K562 (cell line): ENCODE results near the gene ULBP1. TPM values are rescaled to one million over a fixed set of nuclear protein-coding genes. Genes with fewer than 3 reads are reported as not detected.

Experiments used
- FOXA3 ChIP-seq, 2 experiments: fragments of 450-650 bp in 1 of 2; sonication (generic) in 1 of 2; formaldehyde crosslinking; IDR thresholded peaks in 1 of 2; conservative IDR thresholded peaks in 1 of 2; 2 replicates each; pipeline versions ENCODE4 v1.4.0 to v1.8.0; 2020 to 2022; ENCODE audit warnings: mild to moderate bottlenecking in 2 of 2, missing genetic modification reagents in 1 of 2
- HSF4 ChIP-seq: fragments of 250-450 bp; sonication (Bioruptor Pico); IDR thresholded peaks from 2 replicates; pipeline ENCODE4 v2.1.2; 2022; ENCODE audit warnings: mild to moderate bottlenecking, moderate library complexity, borderline replicate concordance
- PATZ1 ChIP-seq: fragments of 250-450 bp; sonication (Bioruptor Pico); IDR thresholded peaks from 2 replicates; pipeline ENCODE4 v1.5.0; 2020; ENCODE audit warnings: mild to moderate bottlenecking, borderline replicate concordance
- SREBF1 ChIP-seq: fragments of 150-350 bp; IDR thresholded peaks from 2 replicates; pipeline ENCODE4 v1.6.1; 2014; ENCODE audit warnings: antibody characterized with exemption, low read depth, low read length, borderline replicate concordance
- UBTF ChIP-seq, 2 experiments: IDR thresholded peaks; 2 replicates each; pipeline ENCODE4 v1.6.1; 2012; ENCODE audit warnings: improper control_type of control experiment in 2 of 2, low read depth in 2 of 2, low read length in 2 of 2, borderline replicate concordance in 1 of 2
- ZBTB1 ChIP-seq: sonication (generic); formaldehyde crosslinking; IDR thresholded peaks from 2 replicates; pipeline ENCODE4 v1.8.1; 2023; ENCODE audit warnings: missing genetic modification reagents, low read depth, mild to moderate bottlenecking, borderline replicate concordance
- ZBTB17 ChIP-seq: fragments of 450-650 bp; formaldehyde crosslinking; IDR thresholded peaks from 2 replicates; pipeline ENCODE4 v1.4.0; 2020; ENCODE audit warnings: mild to moderate bottlenecking
- ZFX ChIP-seq: sonication (generic); formaldehyde crosslinking; IDR thresholded peaks from 2 replicates; pipeline ENCODE4 v1.8.0; 2022; ENCODE audit warnings: mild to moderate bottlenecking, missing genetic modification reagents, moderate library complexity
- ZNF253 ChIP-seq: fragments of 250-450 bp; sonication (Bioruptor Pico); conservative IDR thresholded peaks from 2 replicates; pipeline ENCODE4 v1.6.1; 2021; ENCODE audit warnings: mild to moderate bottlenecking
- ZNF408 ChIP-seq: fragments of 250-450 bp; sonication (Bioruptor Pico); IDR thresholded peaks from 2 replicates; pipeline ENCODE4 v1.4.0; 2020; ENCODE audit warnings: low read depth, mild to moderate bottlenecking, moderate library complexity
- ZNF449 ChIP-seq: fragments of 250-450 bp; sonication (Bioruptor Pico); IDR thresholded peaks from 2 replicates; pipeline ENCODE4 v1.8.0; 2022; ENCODE audit warnings: moderate library complexity, mild to moderate bottlenecking, inconsistent platforms
- ZNF644 ChIP-seq: fragments of 200-800 bp; sonication (Bioruptor generic); IDR thresholded peaks from 2 replicates; pipeline ENCODE4 v1.6.1; 2016; ENCODE audit warnings: low read depth, missing genetic modification characterization, missing compliant biosample characterization
- polyA plus RNA-seq, 8 experiments: library from polyadenylated mRNA; depleted of rRNA in 4 of 8; stranded (reverse) in 5 of 8; unstranded in 3 of 8; fragments of >200 nt; fragmentation: Nextera tagmentation in 2 of 8; fragmentation: Illumina TruSeq in 1 of 8; extraction: Ambion mirVana in 2 of 8; extraction: Trizol in 1 of 8; gene quantifications; 2 replicates each; pipeline versions ENCODE4 v1.2.1 to v1.2.3, GENCODE V29; 2011 to 2014; ENCODE audit warnings: inconsistent platforms in 1 of 8, missing spikeins in 1 of 8
- total RNA-seq, 7 experiments: library from RNA; depleted of rRNA in 6 of 7; stranded (reverse); fragments of >200 nt in 6 of 7; fragmentation: Illumina TruSeq in 2 of 7; extraction: Trizol in 2 of 7; gene quantifications; 2 replicates each; pipeline versions ENCODE4 v1.2.1 to v1.2.3, GENCODE V29; 2011 to 2021; ENCODE audit warnings: low replicate concordance in 1 of 7
- TF ChIP-seq, protein P1 (sequence below): sonication (generic); IDR thresholded peaks from 2 replicates; pipeline ENCODE4 v1.6.1; 2016
- TF ChIP-seq, protein P2 (sequence below): fragments of 450-650 bp; IDR thresholded peaks from 2 replicates; pipeline ENCODE4 v1.6.1; 2016; ENCODE audit warnings: mild to moderate bottlenecking

Gene ULBP1
- total and polyA plus RNA-seq, 9 of the 15 experiments (the other 6 are each of a cell fraction or from before 2014, with no cell fraction given): 0.33 to 6.0 (median 2.5) TPM

DNA sequence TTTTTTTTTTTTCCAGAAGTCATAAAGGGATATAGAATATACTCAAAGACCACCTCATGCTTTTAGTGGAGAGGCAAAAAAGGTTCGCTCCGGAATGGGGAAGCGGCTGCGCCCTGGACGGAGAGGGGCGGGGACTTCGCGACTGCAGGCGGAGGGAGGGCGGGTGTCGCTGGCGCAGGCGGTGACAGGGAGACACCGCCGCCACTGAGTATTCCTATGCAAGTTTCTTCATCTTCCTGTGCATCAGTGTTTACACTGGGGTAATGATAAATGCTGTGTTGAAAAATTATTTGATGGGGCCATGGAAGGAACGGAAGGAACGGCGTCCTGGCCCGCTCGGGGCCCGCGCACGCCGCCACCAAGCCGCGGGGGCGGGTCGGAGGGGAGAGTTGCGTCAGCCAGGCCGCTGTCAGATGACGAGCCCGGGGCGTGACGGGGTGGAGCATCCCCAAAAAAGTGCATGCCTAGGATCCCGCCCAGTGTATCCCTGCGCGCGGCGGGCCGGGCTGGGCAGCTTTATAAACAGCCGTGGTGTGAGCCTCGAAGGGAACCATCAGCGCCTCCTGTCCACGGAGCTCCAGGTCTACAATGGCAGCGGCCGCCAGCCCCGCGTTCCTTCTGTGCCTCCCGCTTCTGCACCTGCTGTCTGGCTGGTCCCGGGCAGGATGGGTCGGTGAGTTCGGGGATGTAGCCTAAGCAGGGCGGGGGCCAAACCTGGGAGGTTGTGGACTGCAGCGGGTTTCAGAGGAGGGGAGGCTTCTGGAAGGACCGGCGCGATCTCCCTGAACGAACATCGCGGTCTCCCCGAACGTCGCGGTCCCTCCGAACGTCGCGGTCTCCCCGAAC is at the start of gene ULBP1 (continued):
- TF ChIP-seq ZNF408 (CRISPR knock-in tag) (no peak), ZNF449 (no peak), ZBTB17 (0 out of 2 replicates have a peak, but pooled peaks have one; percentile 39), FOXA3 (CRISPR knock-in tag; conservative IDR thresholded peaks at IDR 0.05 in 1 of 2, IDR thresholded peaks at IDR 0.05 in 1 of 2) (peak in 1 of 2 experiments; percentile 68; a peak in 1 of 4 replicates), ZFX (CRISPR knock-in tag) (peak; percentile 95), ZNF644 (tag) (no peak), ZBTB1 (no peak; the same call in 1 of the 2 replicates), SREBF1 (no peak), HSF4 (no peak), ZNF253 (CRISPR knock-in tag) (no peak), UBTF (IDR thresholded peaks at IDR 0.05; ENCODE audit: borderline replicate concordance in 1 of 2, low read depth in 2 of 2, low read length in 2 of 2) (0 out of 4 replicates have a peak, but pooled peaks of 1 of the 2 experiments have one; percentile 15), PATZ1 (CRISPR knock-in tag) (no peak)
- TF ChIP-seq, protein P1, sequence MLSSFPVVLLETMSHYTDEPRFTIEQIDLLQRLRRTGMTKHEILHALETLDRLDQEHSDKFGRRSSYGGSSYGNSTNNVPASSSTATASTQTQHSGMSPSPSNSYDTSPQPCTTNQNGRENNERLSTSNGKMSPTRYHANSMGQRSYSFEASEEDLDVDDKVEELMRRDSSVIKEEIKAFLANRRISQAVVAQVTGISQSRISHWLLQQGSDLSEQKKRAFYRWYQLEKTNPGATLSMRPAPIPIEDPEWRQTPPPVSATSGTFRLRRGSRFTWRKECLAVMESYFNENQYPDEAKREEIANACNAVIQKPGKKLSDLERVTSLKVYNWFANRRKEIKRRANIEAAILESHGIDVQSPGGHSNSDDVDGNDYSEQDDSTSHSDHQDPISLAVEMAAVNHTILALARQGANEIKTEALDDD: no peak
- TF ChIP-seq, protein P2, sequence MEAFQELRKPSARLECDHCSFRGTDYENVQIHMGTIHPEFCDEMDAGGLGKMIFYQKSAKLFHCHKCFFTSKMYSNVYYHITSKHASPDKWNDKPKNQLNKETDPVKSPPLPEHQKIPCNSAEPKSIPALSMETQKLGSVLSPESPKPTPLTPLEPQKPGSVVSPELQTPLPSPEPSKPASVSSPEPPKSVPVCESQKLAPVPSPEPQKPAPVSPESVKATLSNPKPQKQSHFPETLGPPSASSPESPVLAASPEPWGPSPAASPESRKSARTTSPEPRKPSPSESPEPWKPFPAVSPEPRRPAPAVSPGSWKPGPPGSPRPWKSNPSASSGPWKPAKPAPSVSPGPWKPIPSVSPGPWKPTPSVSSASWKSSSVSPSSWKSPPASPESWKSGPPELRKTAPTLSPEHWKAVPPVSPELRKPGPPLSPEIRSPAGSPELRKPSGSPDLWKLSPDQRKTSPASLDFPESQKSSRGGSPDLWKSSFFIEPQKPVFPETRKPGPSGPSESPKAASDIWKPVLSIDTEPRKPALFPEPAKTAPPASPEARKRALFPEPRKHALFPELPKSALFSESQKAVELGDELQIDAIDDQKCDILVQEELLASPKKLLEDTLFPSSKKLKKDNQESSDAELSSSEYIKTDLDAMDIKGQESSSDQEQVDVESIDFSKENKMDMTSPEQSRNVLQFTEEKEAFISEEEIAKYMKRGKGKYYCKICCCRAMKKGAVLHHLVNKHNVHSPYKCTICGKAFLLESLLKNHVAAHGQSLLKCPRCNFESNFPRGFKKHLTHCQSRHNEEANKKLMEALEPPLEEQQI: no peak
